Fibroblast of lung (primary cell): ENCODE data around the gene CNTN4. TPM values are rescaled to one million over a fixed set of nuclear protein-coding genes. Genes with fewer than 3 reads are reported as not detected.

ENCODE experiments used
- DNase-seq, 2 donors: peaks; one replicate each; pipeline versions ENCODE4 v3.0.0 to v3.0.0-alpha.2; 2010; ENCODE audit warnings: low read depth in 2 of 2
- H2AFZ ChIP-seq: 2 replicates; pipeline ENCODE4 v1.5.1; 2012; ENCODE audit warnings: low read length, control low read depth, inconsistent platforms
- H3K27ac ChIP-seq: 2 replicates; pipeline ENCODE4 v1.5.1; 2011; ENCODE audit warnings: low read length, control low read depth; ENCODE audit not compliant: insufficient read depth
- H3K27me3 ChIP-seq: 2 replicates; pipeline ENCODE4 v1.5.1; 2011; ENCODE audit warnings: mild to moderate bottlenecking, low read length; ENCODE audit not compliant: control insufficient read depth, insufficient read depth
- H3K36me3 ChIP-seq: 2 replicates; pipeline ENCODE4 v1.5.1; 2011; ENCODE audit warnings: low read length; ENCODE audit not compliant: control insufficient read depth, insufficient read depth
- H3K4me1 ChIP-seq: 2 replicates; pipeline ENCODE4 v1.5.1; 2011; ENCODE audit warnings: low read length; ENCODE audit not compliant: control insufficient read depth, insufficient read depth; ENCODE audit errors: extremely low read depth
- H3K4me2 ChIP-seq: 2 replicates; pipeline ENCODE4 v1.5.1; 2011; ENCODE audit warnings: low read length, control low read depth; ENCODE audit not compliant: insufficient read depth; ENCODE audit errors: extremely low read depth
- H3K4me3 ChIP-seq, 4 experiments: fragments of 200-600 bp in 1 of 4; sonication (generic) in 1 of 4; replicated peaks in 1 of 4; 2 replicates each; pipeline ENCODE4 v1.5.1; 2011 to 2016; ENCODE audit warnings: low read length in 4 of 4, low read depth in 3 of 4, mild to moderate bottlenecking in 3 of 4, control low read depth in 2 of 4, inconsistent platforms in 1 of 4, mixed read lengths in 1 of 4; ENCODE audit not compliant: insufficient read depth in 1 of 4; ENCODE audit errors: control extremely low read depth in 1 of 4
- H3K79me2 ChIP-seq: 2 replicates; pipeline ENCODE4 v1.5.1; 2012; ENCODE audit warnings: mild to moderate bottlenecking, low read length, inconsistent platforms; ENCODE audit not compliant: control insufficient read depth, insufficient read depth
- H3K9ac ChIP-seq: 2 replicates; pipeline ENCODE4 v1.5.1; 2011; ENCODE audit warnings: mild to moderate bottlenecking, low read length, control low read depth; ENCODE audit not compliant: insufficient read depth
- H3K9me3 ChIP-seq: 2 replicates; pipeline ENCODE4 v1.5.1; 2012; ENCODE audit warnings: low read depth, low read length; ENCODE audit not compliant: control insufficient read depth, insufficient read depth
- H4K20me1 ChIP-seq: 2 replicates; pipeline ENCODE4 v1.5.1; 2011; ENCODE audit warnings: low read length; ENCODE audit not compliant: control insufficient read depth, insufficient read depth; ENCODE audit errors: extremely low read depth
- CTCF ChIP-seq, 2 donors: IDR thresholded peaks in 1 of 2; conservative IDR thresholded peaks in 1 of 2; 1 replicate in 1 of 2; 2 replicates in 1 of 2; pipeline ENCODE4 v1.5.1; 2011 to 2012; ENCODE audit warnings: low read length in 2 of 2, control low read depth in 1 of 2, inconsistent platforms in 1 of 2, low read depth in 1 of 2, mild to moderate bottlenecking in 1 of 2
- EZH2 ChIP-seq: IDR thresholded peaks from 2 replicates; pipeline ENCODE4 v1.5.1; 2012; ENCODE audit warnings: low read length, control low read depth, mild to moderate bottlenecking; ENCODE audit errors: missing control alignments
- polyA plus RNA-seq, 2 donors: library from polyadenylated mRNA; depleted of rRNA in 1 of 2; stranded (reverse) in 1 of 2; unstranded in 1 of 2; fragments of >200 nt; gene quantifications; 2 replicates each; pipeline ENCODE4 v1.2.1, GENCODE V29; 2011 to 2012; ENCODE audit warnings: missing spikeins in 1 of 2
- total RNA-seq: library from RNA; depleted of rRNA; stranded (reverse); fragments of >200 nt; gene quantifications from 2 replicates; pipeline ENCODE4 v1.2.1, GENCODE V29; 2014

The CNTN4 gene
- total and polyA plus RNA-seq, 2 donors (not counting 1 experiment from before 2014, with no cell fraction given): 0.17 to 0.69 TPM

GRCh38 chr3:2978977-2979732, 880.5 kb downstream of the CNTN4 start:
- no peak overlapping the region for H3K4me2 ChIP-seq
- no peak overlapping the region for H2AFZ ChIP-seq
- H3K27me3 ChIP-seq: no peaks in the 10 kb centered on the region
- TF ChIP-seq EZH2: no peak
- TF ChIP-seq CTCF (conservative IDR thresholded peaks at IDR 0.05 in 1 of 2, IDR thresholded peaks at IDR 0.05 in 1 of 2; ENCODE audit: low read depth in 1 of 2, low read length in 2 of 2): no peak
- no peaks in the 10 kb centered on the region for H4K20me1 ChIP-seq
- H3K4me3 ChIP-seq: no peak overlapping the region
- no peak overlapping the region for H3K27ac ChIP-seq
- no peak for DNase-seq
- H3K79me2 ChIP-seq: no peaks in the 10 kb centered on the region
- H3K36me3 ChIP-seq: no peaks in the 10 kb centered on the region
- no peaks in the 10 kb centered on the region for H3K9me3 ChIP-seq
- no peak overlapping the region for H3K9ac ChIP-seq
- no peaks in the 10 kb centered on the region for H3K4me1 ChIP-seq

DNA sequence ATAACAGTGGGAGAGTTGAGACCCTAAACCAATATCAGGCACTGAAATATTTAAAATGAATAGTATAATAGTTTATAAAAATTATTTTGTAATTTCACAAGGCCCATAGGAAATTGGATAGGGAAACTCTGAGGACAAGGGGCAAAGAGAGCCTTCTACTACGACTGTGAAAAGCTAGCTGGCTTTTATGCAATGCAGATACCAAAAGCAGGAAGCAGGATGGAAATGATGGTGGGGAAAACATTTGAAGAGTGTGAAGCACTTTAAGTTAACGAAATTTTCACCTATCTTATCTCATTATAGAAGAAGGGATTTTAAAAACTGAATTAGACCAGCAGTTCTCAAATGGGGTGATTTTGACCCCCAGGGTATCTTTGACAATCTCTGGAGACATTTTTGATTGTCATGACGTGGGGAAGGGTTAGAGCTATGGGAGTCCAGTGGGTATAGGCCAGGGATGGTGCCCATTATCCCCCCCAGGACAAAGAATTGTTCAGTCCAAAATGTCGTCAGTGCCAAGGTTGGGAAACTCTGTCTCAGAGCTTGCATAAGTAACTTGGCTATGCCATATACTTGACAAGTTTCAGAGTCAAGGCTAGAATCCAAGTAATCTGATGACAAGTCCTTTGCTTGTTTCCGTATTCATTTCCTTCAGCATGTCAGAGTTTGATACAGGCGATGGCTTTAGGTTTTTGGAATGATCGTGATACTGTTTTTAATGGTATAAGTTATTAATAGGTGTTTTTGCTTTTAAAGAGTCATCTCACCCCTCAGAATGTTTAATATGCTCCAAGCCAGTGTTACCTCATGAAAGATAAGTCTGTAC, 885.6 kb downstream of the CNTN4 start:
- no peaks in the 10 kb centered on the region for H3K27me3 ChIP-seq
- TF ChIP-seq EZH2 (no peak), CTCF (conservative IDR thresholded peaks at IDR 0.05 in 1 of 2, IDR thresholded peaks at IDR 0.05 in 1 of 2; ENCODE audit: low read depth in 1 of 2, low read length in 2 of 2) (no peak)
- no peak overlapping the region for H3K27ac ChIP-seq
- no peak for DNase-seq
- H2AFZ ChIP-seq: no peak overlapping the region
- no peaks in the 10 kb centered on the region for H3K9me3 ChIP-seq
- no peak overlapping the region for H3K4me2 ChIP-seq
- no peaks in the 10 kb centered on the region for H3K4me1 ChIP-seq
- H4K20me1 ChIP-seq: no peaks in the 10 kb centered on the region
- no peak overlapping the region for H3K4me3 ChIP-seq
- no peaks in the 10 kb centered on the region for H3K79me2 ChIP-seq
- no peak overlapping the region for H3K9ac ChIP-seq
- H3K36me3 ChIP-seq: no peaks in the 10 kb centered on the region

DNA sequence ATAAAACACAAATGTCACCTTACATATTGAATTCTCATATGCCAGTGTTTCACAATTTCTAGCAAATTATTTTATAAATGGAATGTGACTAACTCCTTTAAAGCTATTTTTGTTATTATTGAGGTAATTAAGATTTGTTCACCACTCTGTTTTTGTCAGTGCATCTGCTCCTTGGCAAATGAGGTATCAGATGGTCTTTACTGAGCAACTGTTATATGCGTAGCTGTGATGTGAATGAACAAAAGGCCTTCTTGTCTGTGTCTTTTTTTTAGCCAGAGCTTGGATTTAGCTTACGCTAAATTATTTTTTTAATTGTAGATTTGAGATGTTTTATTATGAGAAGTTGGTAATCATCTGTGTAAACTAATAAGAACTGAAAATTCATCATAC, 886.2 kb downstream of the CNTN4 start:
- Histone ChIP-seq H3K36me3 (no peaks in the 10 kb centered on the region), H3K27ac (no peak overlapping the region), H3K9ac (no peak overlapping the region), H2AFZ (no peak overlapping the region), H3K4me1 (no peaks in the 10 kb centered on the region), H3K4me2 (no peak overlapping the region), H3K4me3 (no peak overlapping the region), H3K27me3 (no peaks in the 10 kb centered on the region), H3K9me3 (no peaks in the 10 kb centered on the region), H3K79me2 (no peaks in the 10 kb centered on the region), H4K20me1 (no peaks in the 10 kb centered on the region)
- no peak for DNase-seq
- TF ChIP-seq CTCF (conservative IDR thresholded peaks at IDR 0.05 in 1 of 2, IDR thresholded peaks at IDR 0.05 in 1 of 2; ENCODE audit: low read depth in 1 of 2, low read length in 2 of 2) (no peak), EZH2 (no peak)
